ENCODE data around the gene TCTN3.

Gene TCTN3

GRCh38 chr10:95651346-95652060 lies 42.2 kb downstream of the TCTN3 start:
- no peak overlapping the region for H3K4me3 ChIP-seq (replicated peaks; ENCODE audit: low read depth, low read length)
- TF ChIP-seq CTCF (IDR thresholded peaks at IDR 0.05; ENCODE audit: low read depth, low read length, missing control alignments), result no peak
- no peak for DNase-seq (ENCODE audit: extremely low read depth, low read depth)

- DNase-seq (ENCODE audit: extremely low read depth, low read depth), result no peak
- no peak overlapping the region for H3K4me3 ChIP-seq (replicated peaks; ENCODE audit: low read depth, low read length)
- TF ChIP-seq CTCF (IDR thresholded peaks at IDR 0.05; ENCODE audit: low read depth, low read length, missing control alignments), result no peak
Measured at GRCh38 chr10:95650232-95650631, 43.5 kb downstream of the TCTN3 start.

GRCh38 chr10:95648138-95648537 lies 45.6 kb downstream of the TCTN3 start:
- H3K4me3 ChIP-seq (replicated peaks; ENCODE audit: low read depth, low read length), result no peak overlapping the region
- DNase-seq (ENCODE audit: extremely low read depth, low read depth), result no peak
- TF ChIP-seq CTCF (IDR thresholded peaks at IDR 0.05; ENCODE audit: low read depth, low read length, missing control alignments), result no peak

GRCh38 chr10:95646160-95646559 lies 47.6 kb downstream of the TCTN3 start:
- TF ChIP-seq CTCF (IDR thresholded peaks at IDR 0.05; ENCODE audit: low read depth, low read length, missing control alignments), result no peak
- no peak for DNase-seq (ENCODE audit: extremely low read depth, low read depth)

GRCh38 chr10:95644901-95645300 lies 48.8 kb downstream of the TCTN3 start:
- no peak for DNase-seq (ENCODE audit: extremely low read depth, low read depth)
- no peak for TF ChIP-seq CTCF (IDR thresholded peaks at IDR 0.05; ENCODE audit: low read depth, low read length, missing control alignments)
- H3K4me3 ChIP-seq (replicated peaks; ENCODE audit: low read depth, low read length), result no peak overlapping the region

More at GRCh38 chr10:95646160-95646559, 47.6 kb downstream of the TCTN3 start:
- no peak overlapping the region for H3K4me3 ChIP-seq (replicated peaks; ENCODE audit: low read depth, low read length)

- H3K4me3 ChIP-seq (replicated peaks; ENCODE audit: low read depth, low read length), result no peak overlapping the region
- TF ChIP-seq CTCF (IDR thresholded peaks at IDR 0.05; ENCODE audit: low read depth, low read length, missing control alignments), result no peak
- DNase-seq (ENCODE audit: extremely low read depth, low read depth), result no peak
Measured at GRCh38 chr10:95640891-95641315, 52.8 kb downstream of the TCTN3 start.

- TF ChIP-seq CTCF (IDR thresholded peaks at IDR 0.05; ENCODE audit: low read depth, low read length, missing control alignments), result no peak
- DNase-seq (ENCODE audit: extremely low read depth, low read depth), result no peak
Measured at GRCh38 chr10:95637911-95638310, 55.8 kb downstream of the TCTN3 start.

More at GRCh38 chr10:95637911-95638310, 55.8 kb downstream of the TCTN3 start:
- no peak overlapping the region for H3K4me3 ChIP-seq (replicated peaks; ENCODE audit: low read depth, low read length)
